HFFc6 (cell line): ENCODE results near the gene RCE1. TPM values are rescaled to one million over a fixed set of nuclear protein-coding genes. Genes with fewer than 3 reads are reported as not detected.

Experiments used
- DNase-seq: peaks from one replicate; pipeline ENCODE4 v3.0.0-alpha.2; 2018
- H3K27ac Mint-ChIP-seq: 2 replicates; pipeline ENCODE4 v1.8.0; 2020; ENCODE audit warnings: mild to moderate bottlenecking, mixed read lengths
- H3K27me3 Mint-ChIP-seq: 2 replicates; pipeline ENCODE4 v1.8.0; 2021; ENCODE audit warnings: mild to moderate bottlenecking, moderate library complexity, mixed read lengths; ENCODE audit not compliant: insufficient read depth
- H3K36me3 Mint-ChIP-seq: 2 replicates; pipeline ENCODE4 v1.8.0; 2021; ENCODE audit warnings: low read depth, mixed read lengths
- H3K4me1 Mint-ChIP-seq: 2 replicates; pipeline ENCODE4 v1.8.0; 2020; ENCODE audit warnings: low read depth, mixed read lengths
- H3K4me3 Mint-ChIP-seq: 2 replicates; pipeline ENCODE4 v1.8.0; 2020; ENCODE audit warnings: mild to moderate bottlenecking, moderate library complexity, mixed read lengths
- H3K9me3 Mint-ChIP-seq: 2 replicates; pipeline ENCODE4 v1.8.0; 2020; ENCODE audit warnings: mild to moderate bottlenecking, mixed read lengths
- total RNA-seq, 6 experiments: library from RNA; stranded (reverse); fragmentation: NEBNext Ultra II Directional; extraction: Animal tissue kit (Norgen Biotek cat#: 25700); gene quantifications; 2 replicates in 1 of 6; 3 replicates in 5 of 6; pipeline ENCODE4 v1.2.3, GENCODE V29; 2021
- TF ChIP-seq, protein P1 (sequence below): fragments of 200-600 bp; sonication (generic); IDR thresholded peaks from 2 replicates; pipeline ENCODE4 v1.5.0; 2021; ENCODE audit warnings: antibody characterized with exemption, mild to moderate bottlenecking

Gene RCE1
- total RNA-seq, 6 experiments from 2014 or later = 13.7 to 18.5 (median 16.3) TPM

DNA sequence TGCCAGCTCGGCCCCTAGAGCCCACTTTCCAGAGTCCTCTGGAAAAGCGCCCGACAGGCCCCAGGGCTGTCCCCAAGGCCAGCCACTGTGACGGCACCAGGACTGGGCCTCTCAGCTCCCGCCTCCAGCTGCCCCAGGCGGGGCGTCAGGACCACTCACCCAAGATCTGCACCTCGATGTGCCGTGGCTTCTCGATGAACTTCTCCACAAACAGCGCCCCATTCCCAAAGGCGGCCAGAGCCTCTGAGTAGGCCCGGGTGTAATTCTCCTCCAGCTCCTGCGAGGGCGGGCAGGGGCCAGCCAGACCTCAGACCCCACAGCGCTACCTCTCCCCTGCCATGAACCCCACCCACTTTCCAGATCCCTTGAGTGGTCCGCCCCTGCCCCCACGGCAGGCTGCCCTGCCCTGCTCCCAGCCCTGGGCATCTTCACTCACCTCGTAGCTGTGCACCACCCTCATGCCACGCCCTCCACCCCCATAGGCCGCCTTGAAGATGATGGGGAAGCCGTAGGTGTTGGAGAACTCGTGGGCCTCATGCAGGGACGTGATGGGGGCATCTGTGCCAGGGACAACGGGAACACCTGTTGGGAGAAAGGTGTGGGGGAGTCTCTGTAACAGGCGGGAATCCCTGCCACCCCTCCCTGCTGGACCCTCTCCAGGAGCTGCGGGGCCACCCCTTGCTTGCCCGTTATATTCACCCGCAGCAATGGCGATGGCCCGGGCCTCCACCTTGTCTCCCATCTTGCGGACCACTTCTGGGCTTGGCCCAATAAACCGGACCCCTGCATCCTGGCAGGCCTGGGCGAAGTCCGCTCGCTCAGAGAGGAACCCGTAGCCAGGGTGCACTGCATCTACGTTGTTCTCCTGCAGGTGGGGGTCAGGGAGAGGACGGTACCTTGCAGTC is 27.6 kb downstream of the RCE1 start:
- TF ChIP-seq, protein P1, sequence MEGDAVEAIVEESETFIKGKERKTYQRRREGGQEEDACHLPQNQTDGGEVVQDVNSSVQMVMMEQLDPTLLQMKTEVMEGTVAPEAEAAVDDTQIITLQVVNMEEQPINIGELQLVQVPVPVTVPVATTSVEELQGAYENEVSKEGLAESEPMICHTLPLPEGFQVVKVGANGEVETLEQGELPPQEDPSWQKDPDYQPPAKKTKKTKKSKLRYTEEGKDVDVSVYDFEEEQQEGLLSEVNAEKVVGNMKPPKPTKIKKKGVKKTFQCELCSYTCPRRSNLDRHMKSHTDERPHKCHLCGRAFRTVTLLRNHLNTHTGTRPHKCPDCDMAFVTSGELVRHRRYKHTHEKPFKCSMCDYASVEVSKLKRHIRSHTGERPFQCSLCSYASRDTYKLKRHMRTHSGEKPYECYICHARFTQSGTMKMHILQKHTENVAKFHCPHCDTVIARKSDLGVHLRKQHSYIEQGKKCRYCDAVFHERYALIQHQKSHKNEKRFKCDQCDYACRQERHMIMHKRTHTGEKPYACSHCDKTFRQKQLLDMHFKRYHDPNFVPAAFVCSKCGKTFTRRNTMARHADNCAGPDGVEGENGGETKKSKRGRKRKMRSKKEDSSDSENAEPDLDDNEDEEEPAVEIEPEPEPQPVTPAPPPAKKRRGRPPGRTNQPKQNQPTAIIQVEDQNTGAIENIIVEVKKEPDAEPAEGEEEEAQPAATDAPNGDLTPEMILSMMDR = no peak
- peaks cover 4% of the 10 kb centered on the region; the same call in 1 of the 2 replicates for H3K36me3 Mint-ChIP-seq
- H3K4me3 Mint-ChIP-seq = no peak overlapping the region
- H3K27ac Mint-ChIP-seq = no peak overlapping the region
- no peaks in the 10 kb centered on the region for H3K9me3 Mint-ChIP-seq
- H3K4me1 Mint-ChIP-seq = no peaks in the 10 kb centered on the region
- DNase-seq = no peak
- peaks cover 4% of the 10 kb centered on the region for H3K27me3 Mint-ChIP-seq

DNA sequence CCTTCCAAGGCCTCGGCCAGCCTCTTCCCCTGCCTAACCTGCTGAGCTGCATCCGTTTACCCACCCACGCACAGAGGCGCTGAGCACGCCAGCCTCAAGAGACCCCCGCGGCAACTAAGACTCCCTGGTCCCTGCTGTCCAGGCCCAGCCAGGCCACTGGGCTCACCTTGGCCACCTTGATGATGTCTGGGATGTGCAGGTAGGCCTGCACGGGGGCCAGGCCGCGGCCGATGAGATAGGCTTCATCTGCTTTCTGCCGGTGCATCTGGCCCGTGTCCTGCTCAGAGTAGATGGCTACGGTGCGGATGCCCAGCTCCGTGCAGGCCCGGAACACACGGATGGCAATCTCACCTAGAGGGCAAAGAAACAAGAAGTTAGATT is 28.3 kb downstream of the RCE1 start:
- DNase-seq = no peak
- TF ChIP-seq, protein P1 = no peak
- H3K4me3 Mint-ChIP-seq = no peak overlapping the region
- H3K27me3 Mint-ChIP-seq = peaks cover 6% of the 10 kb centered on the region
- peaks cover 4% of the 10 kb centered on the region; the same call in 1 of the 2 replicates for H3K36me3 Mint-ChIP-seq
- no peak overlapping the region for H3K27ac Mint-ChIP-seq
- H3K9me3 Mint-ChIP-seq = no peaks in the 10 kb centered on the region
- no peaks in the 10 kb centered on the region for H3K4me1 Mint-ChIP-seq

DNA sequence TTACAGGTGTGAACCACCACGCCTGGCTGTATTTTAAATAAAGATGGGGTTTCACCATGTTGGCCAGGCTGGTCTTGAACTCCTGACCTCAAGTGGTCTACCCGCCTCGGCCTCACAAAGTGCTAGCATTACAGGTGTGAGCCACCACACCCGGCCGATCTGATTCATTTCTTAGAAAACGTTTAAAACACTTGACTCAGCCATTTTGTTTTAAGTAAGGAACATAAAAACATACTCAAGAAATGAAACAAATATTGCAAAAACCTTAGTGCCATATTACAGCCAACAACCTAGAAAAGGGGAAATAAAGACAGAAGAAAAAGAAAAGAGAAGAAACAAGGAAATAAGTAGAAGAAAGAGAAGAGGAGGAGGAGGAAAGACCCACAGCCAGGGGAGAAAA is 31.0 kb downstream of the RCE1 start:
- Mint-ChIP-seq H3K4me1 (peaks cover 5% of the 10 kb centered on the region; the same call in 1 of the 2 replicates), H3K4me3 (no peak overlapping the region), H3K9me3 (no peaks in the 10 kb centered on the region), H3K36me3 (no peaks in the 10 kb centered on the region), H3K27ac (no peak overlapping the region), H3K27me3 (peaks cover 6% of the 10 kb centered on the region)
- TF ChIP-seq, protein P1 = no peak
- no peak for DNase-seq

DNA sequence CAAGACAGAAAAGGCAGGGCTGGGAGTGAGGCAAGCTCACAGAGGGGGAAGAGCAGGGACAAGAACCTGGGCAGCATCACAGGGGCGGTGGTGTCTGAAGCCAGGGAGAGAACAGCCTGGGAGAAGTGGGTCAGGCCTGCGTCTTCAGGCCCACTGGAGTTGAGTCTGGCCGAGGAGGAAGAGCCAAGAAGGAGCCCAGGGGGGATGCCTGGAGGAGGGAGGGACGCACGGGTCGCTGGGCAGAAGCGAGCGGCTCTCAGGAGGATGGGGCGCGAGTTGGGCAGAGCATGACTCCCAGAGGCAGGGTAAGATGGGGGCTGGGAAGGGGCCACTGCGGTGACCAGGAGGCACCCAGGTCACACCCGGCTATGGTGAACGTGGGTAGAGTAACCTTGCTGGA is 32.1 kb downstream of the RCE1 start:
- Mint-ChIP-seq H3K9me3 (no peaks in the 10 kb centered on the region), H3K27ac (no peak overlapping the region), H3K27me3 (peaks cover 7% of the 10 kb centered on the region), H3K4me1 (peaks cover 5% of the 10 kb centered on the region; the same call in 1 of the 2 replicates), H3K36me3 (no peaks in the 10 kb centered on the region), H3K4me3 (no peak overlapping the region)
- no peak for DNase-seq
- TF ChIP-seq, protein P1 = no peak

DNA sequence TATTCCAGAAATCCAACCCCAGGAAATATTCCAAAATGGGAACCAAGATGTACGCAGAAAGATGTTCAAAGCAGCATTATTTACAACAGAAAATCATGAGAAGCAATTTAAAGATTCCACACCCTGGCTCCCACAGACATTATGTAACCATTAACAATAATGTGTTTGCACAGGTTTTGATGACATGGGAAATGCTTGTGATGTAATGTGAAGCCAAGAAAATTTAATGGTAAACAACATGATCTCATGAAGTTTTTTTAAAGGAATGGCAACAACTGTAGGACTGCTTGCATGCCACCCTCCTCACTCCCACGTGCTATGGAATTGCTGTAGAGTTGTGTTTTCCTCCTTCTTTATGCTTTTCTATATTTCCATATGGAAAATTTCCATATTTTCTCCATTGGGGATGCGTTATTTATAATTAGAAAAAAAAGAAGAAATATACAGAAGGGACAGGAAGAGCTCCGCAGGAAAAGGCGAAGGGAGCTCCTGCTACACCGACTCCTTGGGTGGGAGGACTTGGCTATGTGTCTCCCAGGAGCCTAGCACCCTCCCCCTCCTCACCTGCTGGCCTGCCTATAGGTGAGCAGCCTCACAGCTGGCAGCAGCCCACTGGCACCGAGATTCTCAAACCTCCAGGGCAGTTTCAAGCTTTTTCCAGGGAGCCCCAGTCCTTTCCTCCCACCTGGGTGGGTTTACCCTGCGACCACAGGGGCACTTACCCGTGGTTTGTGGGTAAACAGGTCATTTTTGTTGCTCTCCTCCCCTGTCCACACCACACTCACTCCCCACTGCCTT is 34.5 kb downstream of the RCE1 start:
- Mint-ChIP-seq H3K4me3 (no peak overlapping the region), H3K27ac (no peak overlapping the region), H3K4me1 (peaks cover 18% of the 10 kb centered on the region), H3K36me3 (no peaks in the 10 kb centered on the region), H3K9me3 (no peaks in the 10 kb centered on the region), H3K27me3 (peaks cover 7% of the 10 kb centered on the region)
- no peak for DNase-seq
- TF ChIP-seq, protein P1 = no peak
